ENCODE data around the gene CBLB. TPM values are rescaled to one million over a fixed set of nuclear protein-coding genes. Genes with fewer than 3 reads are reported as not detected.

The CBLB gene
- total and polyA plus RNA-seq, 10 donors, result 13.8 to 138 (median 67.5) TPM

- no peak for TF ChIP-seq POLR2A (IDR thresholded peaks at IDR 0.05)
- TF ChIP-seq POLR2AphosphoS5 (IDR thresholded peaks at IDR 0.05), result no peak
- TF ChIP-seq CTCF (IDR thresholded peaks at IDR 0.05 in 8 of 11, conservative IDR thresholded peaks at IDR 0.05 in 3 of 11), result no peak
- Histone ChIP-seq H3K36me3 (peaks cover 0 to 25% (median 7%) of the 10 kb centered on the region in 6 donors), H3K27me3 (replicated peaks in 1 of 7) (no peaks in the 10 kb centered on the region), H3K4me3 (no peak overlapping the region), H3K4me1 (peaks cover 0 to 70% (median 38%) of the 10 kb centered on the region in 6 donors), H3K27ac (peak overlapping the region in 7 of 8 donors; percentile 1 to 88 (median 74)), H3K9me3 (peaks cover 0 to 15% (median 14%) of the 10 kb centered on the region in 8 donors)
- DNase-seq, result no peak
- 90 to 95% (median 93%) methylated on average over 2 of the region's 2 CpGs for WGBS, 5 donors
- intact Hi-C loops (cut with DNase I; ENCODE audit: low total_unique reads), result no loop called here
Measured at GRCh38 chr3:105755121-105755886, 113.5 kb downstream of the CBLB start.

DNA sequence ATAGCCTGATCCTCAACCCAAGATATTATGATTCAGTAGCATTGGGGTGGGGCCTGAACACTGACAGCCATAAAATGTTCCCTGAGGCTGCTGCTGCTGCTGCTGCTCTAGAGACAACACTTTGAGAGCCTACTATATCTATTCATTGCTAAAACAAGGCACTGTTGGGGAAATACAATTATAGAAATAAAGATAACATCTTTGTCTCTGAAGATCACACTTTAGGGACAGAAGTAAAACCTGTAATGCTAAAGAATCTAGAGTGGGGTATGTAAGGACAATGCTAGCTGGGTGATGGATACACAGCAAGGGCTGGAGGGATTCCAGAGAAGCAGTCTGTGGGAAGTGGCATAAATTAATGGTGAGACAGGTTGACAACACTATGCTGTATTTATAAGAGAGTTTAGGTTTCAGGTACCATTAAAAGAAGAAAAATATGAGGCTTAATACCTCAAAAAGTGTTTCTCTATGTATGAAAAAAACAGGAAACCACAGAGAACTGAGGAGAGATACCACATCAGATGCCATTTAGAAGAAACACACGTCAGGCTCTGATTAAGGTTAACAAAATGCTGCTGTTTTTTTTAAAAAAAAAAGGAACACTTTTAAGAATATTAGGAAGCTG, 115.9 kb downstream of the CBLB start:
- Histone ChIP-seq H3K36me3 (peaks cover 0 to 6% (median 0%) of the 10 kb centered on the region in 6 donors), H3K4me3 (no peak overlapping the region), H3K27ac (peak overlapping the region; percentile 57 to 88 (median 74)), H3K27me3 (replicated peaks in 1 of 7) (no peaks in the 10 kb centered on the region), H3K9me3 (no peaks in the 10 kb centered on the region), H3K4me1 (peaks cover 0 to 94% (median 44%) of the 10 kb centered on the region in 6 donors)
- TF ChIP-seq POLR2AphosphoS5 (IDR thresholded peaks at IDR 0.05) (peak in 1 of 3 donors; percentile 41), POLR2A (IDR thresholded peaks at IDR 0.05) (no peak)
- DNase-seq, result no peak
- intact Hi-C loops (cut with DNase I; ENCODE audit: low total_unique reads), result no loop called here
- WGBS, 5 donors, result 22 to 38% (median 30%) methylated on average over 1 of the region's 1 CpG

- intact Hi-C loops (cut with DNase I; ENCODE audit: low total_unique reads), result no loop called here
- Histone ChIP-seq H3K4me3 (no peak overlapping the region), H3K9me3 (no peaks in the 10 kb centered on the region), H3K4me1 (peaks cover 0 to 80% (median 38%) of the 10 kb centered on the region in 6 donors), H3K27ac (peak overlapping the region in 5 of 8 donors; percentile 6 to 88 (median 79)), H3K27me3 (replicated peaks in 1 of 7) (no peaks in the 10 kb centered on the region), H3K36me3 (peaks cover 0 to 33% (median 5%) of the 10 kb centered on the region in 6 donors)
- no peak for TF ChIP-seq POLR2AphosphoS5 (IDR thresholded peaks at IDR 0.05)
- no peak for TF ChIP-seq POLR2A (IDR thresholded peaks at IDR 0.05)
- TF ChIP-seq CTCF (IDR thresholded peaks at IDR 0.05 in 8 of 11, conservative IDR thresholded peaks at IDR 0.05 in 3 of 11), result no peak
- DNase-seq, result no peak
- WGBS, 5 donors, result 86 to 95% (median 91%) methylated on average over 1 of the region's 1 CpG
Measured at GRCh38 chr3:105747696-105748095, 121.1 kb downstream of the CBLB start.

DNA sequence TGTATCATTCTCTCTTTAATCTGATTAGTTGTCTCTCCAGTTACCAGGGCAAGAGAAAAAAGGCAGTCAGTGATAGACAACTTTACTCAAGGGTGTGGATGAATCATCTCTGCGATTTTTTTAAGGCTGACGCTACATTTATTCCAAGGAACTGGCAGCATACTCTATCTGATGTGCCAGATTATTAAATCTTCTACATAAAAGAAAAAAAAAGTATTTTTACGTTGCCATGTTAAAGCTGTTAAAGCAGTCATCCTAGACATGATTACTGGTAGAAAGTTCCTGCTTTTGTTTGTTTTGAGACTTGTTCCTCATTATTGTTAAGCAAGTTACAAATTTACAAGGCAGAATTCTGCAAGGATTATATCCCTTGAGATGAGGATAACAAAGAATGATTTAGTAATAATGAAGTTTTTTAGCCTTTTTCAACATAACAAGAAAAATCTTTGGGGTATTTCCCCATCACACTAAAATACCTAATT, 121.7 kb downstream of the CBLB start:
- intact Hi-C loops (cut with DNase I; ENCODE audit: low total_unique reads), result no loop called here
- 51 to 72% (median 65%) methylated on average over 3 of the region's 3 CpGs for WGBS, 5 donors
- H3K4me1 ChIP-seq, result peaks cover 0 to 74% (median 34%) of the 10 kb centered on the region in 6 donors
- peak overlapping the region in 7 of 8 donors; percentile 6 to 88 (median 25) for H3K27ac ChIP-seq
- no peak for DNase-seq
- H3K27me3 ChIP-seq (replicated peaks in 1 of 7), result no peaks in the 10 kb centered on the region
- no peak overlapping the region for H3K4me3 ChIP-seq
- no peak for TF ChIP-seq POLR2AphosphoS5 (IDR thresholded peaks at IDR 0.05)
- TF ChIP-seq POLR2A (IDR thresholded peaks at IDR 0.05), result no peak
- no peak for TF ChIP-seq CTCF (IDR thresholded peaks at IDR 0.05 in 8 of 11, conservative IDR thresholded peaks at IDR 0.05 in 3 of 11)
- H3K9me3 ChIP-seq, result no peaks in the 10 kb centered on the region
- H3K36me3 ChIP-seq, result peaks cover 0 to 35% (median 5%) of the 10 kb centered on the region in 6 donors
